ENCODE data around the gene DRAM2. TPM values are rescaled to one million over a fixed set of nuclear protein-coding genes. Genes with fewer than 3 reads are reported as not detected.

Gene DRAM2
- polyA plus RNA-seq, 1 of the 3 experiments (the other 2 are of a cell fraction), result 19.2 TPM

- Histone ChIP-seq H4K20me1 (ENCODE audit: insufficient read depth) (no peaks in the 10 kb centered on the region), H3K4me3 (ENCODE audit: low read depth in 2 of 2, low read length in 1 of 2) (no peak overlapping the region), H3K36me3 (replicated peaks in 1 of 2; ENCODE audit: control insufficient read depth in 1 of 2, insufficient read depth in 2 of 2, low read length in 1 of 2) (no peaks in the 10 kb centered on the region), H3F3A (replicated peaks; ENCODE audit: insufficient read depth) (no peaks in the 10 kb centered on the region), H3K27me3 (ENCODE audit: insufficient read depth) (no peaks in the 10 kb centered on the region), H3K9ac (no peak overlapping the region), H3K79me2 (ENCODE audit: insufficient read depth) (no peaks in the 10 kb centered on the region), H3K9me2 (no peaks in the 10 kb centered on the region), H3K4me2 (no peak overlapping the region), H3K9me3 (no peaks in the 10 kb centered on the region), H3K4me1 (ENCODE audit: control insufficient read depth in 1 of 2, insufficient read depth in 2 of 2, low read depth in 1 of 2, low read length in 1 of 2) (no peaks in the 10 kb centered on the region), H3K27ac (ENCODE audit: low read depth in 2 of 2, low read length in 1 of 2) (no peak overlapping the region), H2AFZ (ENCODE audit: low read depth) (no peak overlapping the region)
- no peak for TF ChIP-seq RAD21 (IDR thresholded peaks at IDR 0.05; ENCODE audit: low read length)
- no peak for TF ChIP-seq EP300 (IDR thresholded peaks at IDR 0.05; ENCODE audit: borderline replicate concordance in 1 of 2, low read depth in 1 of 2, low read length in 1 of 2)
- no peak for TF ChIP-seq GABPA (IDR thresholded peaks at IDR 0.05; ENCODE audit: low read depth)
- no peak for TF ChIP-seq TAF1 (IDR thresholded peaks at IDR 0.05; ENCODE audit: borderline replicate concordance, low read depth, low read length)
- no peak for TF ChIP-seq ELF1 (IDR thresholded peaks at IDR 0.05)
- no peak for TF ChIP-seq FOSL2 (IDR thresholded peaks at IDR 0.05; ENCODE audit: borderline replicate concordance, low read depth)
- TF ChIP-seq USF2 (IDR thresholded peaks at IDR 0.05; ENCODE audit: borderline replicate concordance, low read depth, low read length), result no peak
- no peak for TF ChIP-seq SIN3A (IDR thresholded peaks at IDR 0.05; ENCODE audit: borderline replicate concordance, low read depth, low read length)
- TF ChIP-seq FOXM1 (IDR thresholded peaks at IDR 0.05; ENCODE audit: low read depth), result no peak
- no peak for TF ChIP-seq MAX (IDR thresholded peaks at IDR 0.05; ENCODE audit: low read depth)
- TF ChIP-seq EZH2phosphoT487 (IDR thresholded peaks at IDR 0.05; ENCODE audit: borderline replicate concordance, low read depth), result no peak
- no peak for TF ChIP-seq POLR2AphosphoS5 (IDR thresholded peaks at IDR 0.05; ENCODE audit: low read depth, low read length)
- no peak for TF ChIP-seq RXRA (IDR thresholded peaks at IDR 0.05; ENCODE audit: borderline replicate concordance, low read depth)
- TF ChIP-seq MXI1 (IDR thresholded peaks at IDR 0.05; ENCODE audit: low read depth, low read length), result no peak
- no peak for TF ChIP-seq TCF12 (IDR thresholded peaks at IDR 0.05)
- no peak for TF ChIP-seq CTCF (IDR thresholded peaks at IDR 0.05)
- TF ChIP-seq GATA2 (CRISPR knock-in tag; IDR thresholded peaks at IDR 0.05), result no peak
- TF ChIP-seq YY1 (IDR thresholded peaks at IDR 0.05; ENCODE audit: low read depth), result no peak
- TF ChIP-seq TEAD4 (IDR thresholded peaks at IDR 0.05; ENCODE audit: borderline replicate concordance, insufficient read depth), result no peak
- TF ChIP-seq RCOR1 (IDR thresholded peaks at IDR 0.05; ENCODE audit: low read length), result no peak
- POLR2A ChIA-PET, result no interaction called here
- CTCF ChIA-PET, result no interaction called here
- no peak for DNase-seq
Observed at GRCh38 chr1:111089638-111090037, 50.3 kb downstream of the DRAM2 start.

All from SK-N-SH (cell line).